A549 treated with GW870086 at 1 μM for 4 hours (cell line): ENCODE measurements around the gene SUCO. TPM values are rescaled to one million over a fixed set of nuclear protein-coding genes. Genes with fewer than 3 reads are reported as not detected.

ENCODE experiments used
- total RNA-seq: library from RNA; stranded (reverse); fragments of 200-300 nt; extraction: Qiagen RNA extraction; gene quantifications from 5 replicates; pipeline ENCODE4 v1.2.3, GENCODE V29; 2022; ENCODE audit warnings: low read depth

Gene SUCO
- total RNA-seq: 8.4 to 11.8 TPM (median 9.8 TPM) in 5 replicates

GRCh38 chr1:172532700-172533512, at the start of gene SUCO:
Gene SUCO (plus strand): TSS chr1:172533150. CDS start chr1:172533436, 286 bp downstream.

GRCh38 chr1:172658871-172659453, 126.0 kb downstream of the SUCO start, which contains the start of gene FASLG:
Gene FASLG (plus strand): TSS chr1:172659103. CDS start chr1:172659202, 99 bp downstream.

Other genes with a start within 250 kb of the SUCO start
- 0.14 to 0.33 TPM (median 0.30 TPM) in 3 of 5 replicates, not detected in the others for gene C1orf105, start 112.5 kb upstream of the SUCO start, total RNA-seq
- gene PIGC, start 89.1 kb upstream of the SUCO start, total RNA-seq: 33.8 to 41.5 TPM (median 36.9 TPM) in 5 replicates
- not detected in 5 replicates for gene FASLG, start 126.0 kb downstream of the SUCO start, total RNA-seq